Measurements from ENCODE around the gene PIGN.
A peak's percentile ranks its signal among the peaks of the same experiment; 100 is the strongest.

Gene PIGN

DNA sequence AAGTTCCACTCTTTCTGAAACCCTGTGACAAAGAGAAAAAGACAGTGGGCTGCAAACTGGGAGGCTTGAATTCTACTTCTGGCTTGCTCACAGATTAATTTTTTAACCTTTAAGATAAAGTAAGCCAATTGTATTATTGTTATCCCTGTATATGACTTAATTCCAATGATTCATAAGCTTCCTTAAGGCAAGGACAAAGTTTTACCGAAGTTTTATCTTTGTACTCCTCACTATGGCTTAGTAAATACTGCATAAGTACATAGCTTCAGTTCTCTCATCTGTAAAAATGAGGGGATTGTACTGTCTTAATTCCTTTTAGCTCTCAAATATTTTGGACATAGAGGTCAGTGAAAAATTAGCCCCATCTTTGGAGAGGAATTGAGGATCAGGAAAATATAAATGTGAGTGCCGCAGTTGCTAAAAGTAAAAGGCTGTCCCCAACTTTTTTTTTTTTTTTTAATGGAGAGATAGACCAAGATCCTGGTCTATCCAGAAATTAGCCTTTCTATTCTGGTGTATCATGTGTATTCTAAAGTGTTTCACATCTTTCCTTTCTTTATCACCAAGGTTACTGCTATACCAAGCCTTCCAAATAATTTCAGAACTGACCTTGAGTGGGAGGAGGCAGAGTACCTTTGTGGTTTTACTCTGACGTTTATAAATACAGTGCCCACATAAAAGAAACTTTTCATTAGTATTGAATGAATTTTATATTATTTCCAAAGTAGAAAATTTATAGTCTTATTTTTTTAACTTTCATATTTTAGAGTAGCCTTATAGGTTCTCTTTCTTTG, 13.5 kb upstream of the PIGN start:
- H3K27me3 ChIP-seq (ENCODE audit: low read depth, low read length): no peaks in the 10 kb centered on the region
- no peak overlapping the region for H3K27ac ChIP-seq (ENCODE audit: low read length)
- no peaks in the 10 kb centered on the region for H3K9me3 ChIP-seq (ENCODE audit: control insufficient read depth in 1 of 2, low read length in 2 of 2)
- no peaks in the 10 kb centered on the region for H3K4me1 ChIP-seq (ENCODE audit: control insufficient read depth in 1 of 2, insufficient read depth in 2 of 2, low read length in 2 of 2)
- H3K4me3 ChIP-seq (ENCODE audit: low read depth in 1 of 2, low read length in 2 of 2): no peak overlapping the region
- no peaks in the 10 kb centered on the region for H3K36me3 ChIP-seq (ENCODE audit: control insufficient read depth in 1 of 2, insufficient read depth in 2 of 2, low read length in 2 of 2)

DNA sequence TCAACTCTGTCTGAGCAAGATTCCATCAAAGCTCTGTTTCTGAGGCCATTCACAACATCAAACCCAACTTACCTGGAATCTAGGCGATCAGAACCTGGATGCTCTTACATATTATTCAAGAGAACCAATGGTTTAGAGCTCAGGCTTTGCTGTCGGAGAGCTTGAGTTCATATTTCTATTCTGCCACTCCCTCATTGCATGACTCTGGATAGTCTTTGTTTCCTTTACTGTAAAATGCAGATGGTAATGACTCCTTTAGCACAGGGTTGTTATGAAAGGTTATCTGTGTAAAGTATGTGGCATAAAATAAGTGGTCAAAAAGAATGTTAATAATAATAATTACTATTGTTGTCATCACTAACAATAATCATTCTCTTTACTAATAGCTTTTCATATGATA, 12.8 kb upstream of the PIGN start:
- H3K27ac ChIP-seq (ENCODE audit: low read length): no peak overlapping the region
- H3K4me3 ChIP-seq (ENCODE audit: low read depth in 1 of 2, low read length in 2 of 2): no peak overlapping the region
- H3K4me1 ChIP-seq (ENCODE audit: control insufficient read depth in 1 of 2, insufficient read depth in 2 of 2, low read length in 2 of 2): no peaks in the 10 kb centered on the region
- H3K9me3 ChIP-seq (ENCODE audit: control insufficient read depth in 1 of 2, low read length in 2 of 2): no peaks in the 10 kb centered on the region
- H3K27me3 ChIP-seq (ENCODE audit: low read depth, low read length): no peaks in the 10 kb centered on the region
- no peaks in the 10 kb centered on the region for H3K36me3 ChIP-seq (ENCODE audit: control insufficient read depth in 1 of 2, insufficient read depth in 2 of 2, low read length in 2 of 2)

DNA sequence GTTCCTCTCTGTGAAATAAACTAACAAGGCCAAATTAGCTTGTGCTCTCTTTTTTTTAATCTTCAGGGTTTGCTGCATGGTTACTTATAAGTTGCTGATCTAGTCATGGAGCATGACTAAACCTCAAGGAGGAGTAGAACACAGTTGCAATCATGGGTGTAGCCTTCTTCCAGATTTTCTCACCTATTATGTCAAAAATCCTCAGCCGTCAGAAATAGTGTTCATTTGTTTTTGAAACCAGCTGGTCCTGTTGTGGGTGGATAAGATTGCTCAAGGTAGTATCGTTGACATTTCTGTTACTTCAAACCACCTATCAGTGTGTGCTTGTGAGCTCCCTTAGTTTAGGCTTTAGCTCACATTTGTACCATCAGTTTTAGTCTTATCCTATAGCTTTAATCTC, 11.4 kb upstream of the PIGN start:
- H3K27ac ChIP-seq (ENCODE audit: low read length): no peak overlapping the region
- no peaks in the 10 kb centered on the region for H3K36me3 ChIP-seq (ENCODE audit: control insufficient read depth in 1 of 2, insufficient read depth in 2 of 2, low read length in 2 of 2)
- H3K4me3 ChIP-seq (ENCODE audit: low read depth in 1 of 2, low read length in 2 of 2): no peak overlapping the region
- peaks cover 0 to 5% of the 10 kb centered on the region in 2 donors for H3K4me1 ChIP-seq (ENCODE audit: control insufficient read depth in 1 of 2, insufficient read depth in 2 of 2, low read length in 2 of 2)
- H3K9me3 ChIP-seq (ENCODE audit: control insufficient read depth in 1 of 2, low read length in 2 of 2): no peaks in the 10 kb centered on the region
- H3K27me3 ChIP-seq (ENCODE audit: low read depth, low read length): no peaks in the 10 kb centered on the region

DNA sequence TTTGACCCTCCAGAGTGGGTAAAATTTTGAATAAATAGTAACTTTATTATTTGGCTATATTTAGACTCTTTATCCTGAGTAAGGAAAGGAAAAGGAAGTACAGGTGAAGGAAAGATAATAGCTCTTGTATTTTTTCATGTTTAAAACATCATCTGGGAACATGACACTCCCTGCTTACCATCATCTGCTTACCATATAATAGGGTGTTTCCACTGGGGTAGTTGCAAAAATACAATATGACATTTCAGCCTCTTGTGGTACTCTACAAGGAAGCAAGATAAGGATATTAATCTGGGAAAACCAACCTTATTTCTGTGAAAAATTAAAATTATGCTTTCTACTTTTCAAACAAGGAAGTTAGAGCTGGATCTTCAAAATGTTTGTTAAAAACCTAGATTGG, 10.1 kb upstream of the PIGN start:
- peaks cover 0 to 5% of the 10 kb centered on the region in 2 donors for H3K4me1 ChIP-seq (ENCODE audit: control insufficient read depth in 1 of 2, insufficient read depth in 2 of 2, low read length in 2 of 2)
- H3K36me3 ChIP-seq (ENCODE audit: control insufficient read depth in 1 of 2, insufficient read depth in 2 of 2, low read length in 2 of 2): no peaks in the 10 kb centered on the region
- H3K9me3 ChIP-seq (ENCODE audit: control insufficient read depth in 1 of 2, low read length in 2 of 2): no peaks in the 10 kb centered on the region
- H3K27ac ChIP-seq (ENCODE audit: low read length): no peak overlapping the region
- no peak overlapping the region for H3K4me3 ChIP-seq (ENCODE audit: low read depth in 1 of 2, low read length in 2 of 2)
- H3K27me3 ChIP-seq (ENCODE audit: low read depth, low read length): no peaks in the 10 kb centered on the region

DNA sequence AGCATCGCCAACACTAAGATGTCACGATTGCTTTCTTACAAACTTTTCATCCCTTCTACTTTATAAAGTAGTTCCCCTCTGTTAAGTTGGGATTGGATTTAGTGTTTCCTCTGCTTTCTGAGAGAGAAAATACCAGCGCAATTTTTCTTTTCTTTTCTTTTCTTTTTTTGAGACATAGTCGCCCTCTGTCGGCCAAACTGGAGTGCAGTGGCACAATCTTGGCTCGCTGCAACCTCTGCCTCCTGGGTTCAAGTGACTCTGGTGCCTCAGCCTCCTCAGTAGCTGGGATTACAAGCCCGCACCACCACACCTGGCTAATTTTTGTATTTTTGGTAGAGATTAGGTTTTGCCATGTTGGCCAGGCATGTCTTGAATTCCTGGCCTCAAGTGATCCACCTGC, 9.2 kb upstream of the PIGN start:
- Histone ChIP-seq H3K27me3 (ENCODE audit: low read depth, low read length) (no peaks in the 10 kb centered on the region), H3K4me1 (ENCODE audit: control insufficient read depth in 1 of 2, insufficient read depth in 2 of 2, low read length in 2 of 2) (peaks cover 0 to 7% of the 10 kb centered on the region in 2 donors), H3K9me3 (ENCODE audit: control insufficient read depth in 1 of 2, low read length in 2 of 2) (no peaks in the 10 kb centered on the region), H3K27ac (ENCODE audit: low read length) (no peak overlapping the region), H3K4me3 (ENCODE audit: low read depth in 1 of 2, low read length in 2 of 2) (no peak overlapping the region), H3K36me3 (ENCODE audit: control insufficient read depth in 1 of 2, insufficient read depth in 2 of 2, low read length in 2 of 2) (no peaks in the 10 kb centered on the region)

DNA sequence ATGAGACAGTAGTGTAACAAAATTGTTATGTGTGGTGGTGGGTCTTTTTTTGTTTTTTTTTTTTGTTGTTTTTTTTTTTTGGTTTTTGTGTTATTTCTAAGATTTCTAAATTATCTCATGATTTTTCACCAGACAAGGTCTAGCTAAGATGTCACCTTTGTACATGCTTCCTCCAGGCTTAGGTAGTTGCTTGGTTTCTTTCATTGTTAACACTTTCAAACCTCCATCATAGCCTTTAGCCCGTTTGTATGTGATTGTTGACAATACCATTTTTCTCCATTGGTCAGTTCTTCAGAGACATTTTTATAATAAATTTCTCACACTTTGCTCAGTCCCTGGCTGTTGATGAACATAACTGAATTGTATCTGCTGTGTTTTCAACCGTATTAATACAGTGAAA, 2.4 kb upstream of the PIGN start:
- Histone ChIP-seq H3K27me3 (ENCODE audit: low read depth, low read length) (no peaks in the 10 kb centered on the region), H3K27ac (ENCODE audit: low read length) (no peak overlapping the region), H3K4me3 (ENCODE audit: low read depth in 1 of 2, low read length in 2 of 2) (peak overlapping the region; percentile 98 to 100), H3K36me3 (ENCODE audit: control insufficient read depth in 1 of 2, insufficient read depth in 2 of 2, low read length in 2 of 2) (no peaks in the 10 kb centered on the region), H3K9me3 (ENCODE audit: control insufficient read depth in 1 of 2, low read length in 2 of 2) (no peaks in the 10 kb centered on the region), H3K4me1 (ENCODE audit: control insufficient read depth in 1 of 2, insufficient read depth in 2 of 2, low read length in 2 of 2) (peaks cover 10 to 42% of the 10 kb centered on the region in 2 donors)

DNA sequence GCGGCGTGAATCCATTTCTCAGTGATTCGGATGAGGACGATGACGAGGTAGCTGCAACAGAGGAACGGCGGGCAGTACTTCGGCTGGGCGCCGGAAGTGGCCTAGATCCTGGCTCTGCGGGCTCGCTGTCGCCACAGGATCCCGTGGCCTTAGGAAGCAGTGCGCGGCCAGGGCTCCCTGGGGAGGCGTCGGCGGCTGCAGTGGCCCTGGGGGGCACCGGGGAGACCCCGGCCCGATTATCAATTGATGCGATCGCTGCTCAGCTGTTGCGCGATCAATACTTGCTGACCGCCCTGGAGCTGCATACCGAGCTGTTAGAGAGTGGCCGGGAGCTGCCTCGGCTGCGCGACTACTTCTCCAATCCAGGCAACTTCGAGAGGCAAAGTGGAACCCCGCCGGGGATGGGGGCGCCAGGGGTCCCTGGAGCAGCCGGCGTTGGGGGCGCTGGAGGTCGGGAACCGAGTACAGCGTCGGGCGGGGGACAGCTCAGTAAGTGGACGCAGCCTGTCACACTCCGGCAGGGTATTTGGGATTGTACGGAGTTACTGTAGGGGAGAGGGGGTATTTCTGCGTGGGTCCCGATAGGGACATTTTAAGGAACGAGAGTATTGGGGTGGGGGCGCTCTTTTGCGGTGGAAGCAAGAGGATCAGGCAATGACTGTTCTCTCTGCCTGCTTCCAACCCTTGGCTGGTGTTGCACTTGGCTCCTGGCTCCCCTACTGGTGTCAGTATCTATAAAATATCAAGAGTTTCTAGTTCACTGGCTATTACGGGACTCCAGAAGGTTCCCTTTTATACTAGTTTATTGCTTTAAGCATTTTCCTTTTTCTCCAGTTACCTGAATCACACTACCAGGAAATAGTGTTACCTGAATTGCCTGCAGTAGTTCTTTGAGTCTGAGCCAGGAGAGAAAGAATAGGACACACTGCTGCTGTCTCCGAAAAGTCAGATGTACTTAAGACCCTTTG, 971 bp upstream of the PIGN start:
- H3K36me3 ChIP-seq (ENCODE audit: control insufficient read depth in 1 of 2, insufficient read depth in 2 of 2, low read length in 2 of 2): no peaks in the 10 kb centered on the region
- peaks cover 10 to 39% of the 10 kb centered on the region in 2 donors for H3K4me1 ChIP-seq (ENCODE audit: control insufficient read depth in 1 of 2, insufficient read depth in 2 of 2, low read length in 2 of 2)
- peak overlapping the region; percentile 98 to 100 for H3K4me3 ChIP-seq (ENCODE audit: low read depth in 1 of 2, low read length in 2 of 2)
- peak overlapping the region; percentile 75 for H3K27ac ChIP-seq (ENCODE audit: low read length)
- no peaks in the 10 kb centered on the region for H3K9me3 ChIP-seq (ENCODE audit: control insufficient read depth in 1 of 2, low read length in 2 of 2)
- H3K27me3 ChIP-seq (ENCODE audit: low read depth, low read length): no peaks in the 10 kb centered on the region

DNA sequence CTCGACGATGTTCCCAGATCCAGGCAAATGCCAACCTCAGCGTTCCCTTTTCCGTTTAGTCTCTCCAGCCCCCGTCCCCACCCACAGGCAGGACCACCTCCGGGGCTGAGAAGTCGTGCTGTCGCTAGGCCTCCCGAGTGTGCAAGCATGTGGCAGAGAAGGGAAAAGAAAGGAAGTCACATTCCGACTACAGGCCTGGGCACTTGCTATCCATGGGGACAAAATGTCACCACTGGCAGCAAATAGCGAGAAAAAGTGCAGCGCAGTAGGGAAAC, 420 bp downstream of the PIGN start:
- H3K4me3 ChIP-seq (ENCODE audit: low read depth in 1 of 2, low read length in 2 of 2): peak overlapping the region; percentile 98 to 100
- peak overlapping the region; percentile 74 for H3K27ac ChIP-seq (ENCODE audit: low read length)
- no peaks in the 10 kb centered on the region for H3K36me3 ChIP-seq (ENCODE audit: control insufficient read depth in 1 of 2, insufficient read depth in 2 of 2, low read length in 2 of 2)
- H3K9me3 ChIP-seq (ENCODE audit: control insufficient read depth in 1 of 2, low read length in 2 of 2): no peaks in the 10 kb centered on the region
- H3K27me3 ChIP-seq (ENCODE audit: low read depth, low read length): no peaks in the 10 kb centered on the region
- H3K4me1 ChIP-seq (ENCODE audit: control insufficient read depth in 1 of 2, insufficient read depth in 2 of 2, low read length in 2 of 2): peaks cover 10 to 39% of the 10 kb centered on the region in 2 donors

DNA sequence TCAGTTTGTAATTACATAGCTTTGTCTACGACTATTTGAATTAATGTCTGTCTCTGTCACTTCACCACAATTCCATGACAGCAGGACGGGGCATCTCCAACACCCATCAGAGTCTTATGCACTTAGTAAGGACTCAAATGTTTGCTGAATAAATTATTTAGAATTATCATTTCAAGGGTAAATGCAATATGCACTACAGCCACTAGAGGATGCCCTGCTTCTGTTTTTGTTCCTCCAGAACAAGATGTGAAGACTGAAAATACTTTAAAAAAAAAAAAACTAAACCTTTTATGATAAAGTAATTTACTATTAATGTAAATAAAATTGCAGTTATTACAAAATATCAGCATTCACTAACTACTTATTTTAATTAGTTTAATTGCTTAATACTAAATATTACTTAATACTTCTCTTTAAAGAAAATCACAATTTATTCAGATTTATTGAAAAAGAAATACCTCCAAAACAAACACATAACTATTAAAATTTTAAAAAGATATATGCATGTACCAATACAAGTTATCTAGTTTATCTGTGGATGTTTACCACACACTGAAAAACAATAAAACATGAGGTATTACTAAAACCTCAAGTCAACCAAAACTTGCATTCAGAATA, 3.2 kb downstream of the PIGN start:
- no peaks in the 10 kb centered on the region for H3K36me3 ChIP-seq (ENCODE audit: control insufficient read depth in 1 of 2, insufficient read depth in 2 of 2, low read length in 2 of 2)
- no peaks in the 10 kb centered on the region for H3K9me3 ChIP-seq (ENCODE audit: control insufficient read depth in 1 of 2, low read length in 2 of 2)
- H3K27me3 ChIP-seq (ENCODE audit: low read depth, low read length): no peaks in the 10 kb centered on the region
- H3K4me3 ChIP-seq (ENCODE audit: low read depth in 1 of 2, low read length in 2 of 2): no peak overlapping the region
- H3K27ac ChIP-seq (ENCODE audit: low read length): no peak overlapping the region
- H3K4me1 ChIP-seq (ENCODE audit: control insufficient read depth in 1 of 2, insufficient read depth in 2 of 2, low read length in 2 of 2): peaks cover 0 to 17% of the 10 kb centered on the region in 2 donors

DNA sequence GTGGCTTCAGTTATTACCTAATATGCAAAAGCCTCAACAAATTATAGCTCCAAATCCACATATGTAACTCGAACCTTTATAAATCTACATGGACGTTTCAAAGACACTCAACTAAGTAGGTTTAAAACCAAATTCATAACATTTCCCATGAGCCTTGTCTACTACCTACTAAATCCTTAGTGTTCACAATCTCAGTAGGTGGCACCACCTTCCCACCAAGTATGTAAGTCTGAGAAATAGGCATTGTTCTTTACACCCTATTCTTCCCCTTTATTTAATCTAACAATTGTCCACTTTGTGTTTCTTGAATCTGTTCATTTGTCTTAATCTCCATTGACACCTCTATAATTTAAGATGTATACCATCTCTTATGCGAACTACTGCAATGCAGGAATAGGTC, 4.6 kb downstream of the PIGN start:
- no peaks in the 10 kb centered on the region for H3K36me3 ChIP-seq (ENCODE audit: control insufficient read depth in 1 of 2, insufficient read depth in 2 of 2, low read length in 2 of 2)
- H3K9me3 ChIP-seq (ENCODE audit: control insufficient read depth in 1 of 2, low read length in 2 of 2): no peaks in the 10 kb centered on the region
- no peaks in the 10 kb centered on the region for H3K27me3 ChIP-seq (ENCODE audit: low read depth, low read length)
- peaks cover 0 to 8% of the 10 kb centered on the region in 2 donors for H3K4me1 ChIP-seq (ENCODE audit: control insufficient read depth in 1 of 2, insufficient read depth in 2 of 2, low read length in 2 of 2)
- H3K27ac ChIP-seq (ENCODE audit: low read length): no peak overlapping the region
- H3K4me3 ChIP-seq (ENCODE audit: low read depth in 1 of 2, low read length in 2 of 2): no peak overlapping the region

DNA sequence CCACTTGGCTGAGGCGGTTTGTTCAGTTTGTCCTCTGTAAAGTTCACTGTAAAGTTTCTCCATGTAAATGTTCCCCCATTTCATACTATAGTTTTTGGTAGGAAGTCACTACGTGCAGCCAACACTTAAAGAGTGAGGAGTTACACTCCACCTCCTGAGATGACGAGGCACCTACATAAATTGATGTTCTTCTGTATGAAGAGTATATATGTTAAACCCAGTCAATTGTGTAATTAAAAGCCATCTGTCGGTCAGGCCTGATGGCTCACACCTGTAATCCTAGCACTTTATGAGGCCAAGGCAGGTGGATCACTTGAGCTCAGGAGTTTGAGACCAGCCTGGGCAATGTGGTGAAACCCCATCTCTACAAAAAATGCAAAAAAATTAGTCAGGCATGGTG, 7.6 kb downstream of the PIGN start:
- H3K4me3 ChIP-seq (ENCODE audit: low read depth in 1 of 2, low read length in 2 of 2): no peak overlapping the region
- H3K9me3 ChIP-seq (ENCODE audit: control insufficient read depth in 1 of 2, low read length in 2 of 2): no peaks in the 10 kb centered on the region
- no peaks in the 10 kb centered on the region for H3K27me3 ChIP-seq (ENCODE audit: low read depth, low read length)
- no peaks in the 10 kb centered on the region for H3K36me3 ChIP-seq (ENCODE audit: control insufficient read depth in 1 of 2, insufficient read depth in 2 of 2, low read length in 2 of 2)
- no peak overlapping the region for H3K27ac ChIP-seq (ENCODE audit: low read length)
- no peaks in the 10 kb centered on the region for H3K4me1 ChIP-seq (ENCODE audit: control insufficient read depth in 1 of 2, insufficient read depth in 2 of 2, low read length in 2 of 2)
